Measurements from ENCODE around the gene ZNF23.

GRCh38 chr16:71504901-71505300, 42.9 kb upstream of the ZNF23 start:
- TF ChIP-seq CTCF (IDR thresholded peaks at IDR 0.05; ENCODE audit: low read depth, low read length, missing input control) = no peak
- no peak for TF ChIP-seq REST (IDR thresholded peaks at IDR 0.05)
- no peak for TF ChIP-seq TAF1 (conservative IDR thresholded peaks at IDR 0.05)
- no peak for TF ChIP-seq MAX (IDR thresholded peaks at IDR 0.05)
- no peak for TF ChIP-seq GABPA (IDR thresholded peaks at IDR 0.05 in 1 of 2, conservative IDR thresholded peaks at IDR 0.05 in 1 of 2)
- TF ChIP-seq RXRA (IDR thresholded peaks at IDR 0.05) = no peak
- no peak for TF ChIP-seq EGR1 (IDR thresholded peaks at IDR 0.05; ENCODE audit: low read depth in 2 of 2)
- TF ChIP-seq SP1 (IDR thresholded peaks at IDR 0.05) = no peak
- no peak for TF ChIP-seq YY1 (IDR thresholded peaks at IDR 0.05)
- no peak for TF ChIP-seq ATF3 (IDR thresholded peaks at IDR 0.05)
- no peak for TF ChIP-seq RAD21 (IDR thresholded peaks at IDR 0.05)
- no peak for TF ChIP-seq ZBTB33 (IDR thresholded peaks at IDR 0.05)
